ENCODE results near the gene SVOP.

The SVOP gene

GRCh38 chr12:109047081-109047805 lies 26.4 kb upstream of the SVOP start:
- TF ChIP-seq CTCF (IDR thresholded peaks at IDR 0.05; ENCODE audit: poor library complexity, severe bottlenecking), result no peak
- Histone ChIP-seq H3K27ac (ENCODE audit: poor library complexity, severe bottlenecking) (no peak overlapping the region), H3K4me3 (ENCODE audit: severe bottlenecking) (no peak overlapping the region), H3K4me1 (ENCODE audit: insufficient read depth, poor library complexity, severe bottlenecking) (no peaks in the 10 kb centered on the region), H3K36me3 (ENCODE audit: low read depth) (no peaks in the 10 kb centered on the region), H3K27me3 (ENCODE audit: insufficient read depth, poor library complexity, severe bottlenecking) (peaks cover 8% of the 10 kb centered on the region), H3K9me3 (ENCODE audit: severe bottlenecking) (no peaks in the 10 kb centered on the region)
- DNase-seq (ENCODE audit: low spot score) (no peak), ATAC-seq (ENCODE audit: low read depth) (no peak)

DNA sequence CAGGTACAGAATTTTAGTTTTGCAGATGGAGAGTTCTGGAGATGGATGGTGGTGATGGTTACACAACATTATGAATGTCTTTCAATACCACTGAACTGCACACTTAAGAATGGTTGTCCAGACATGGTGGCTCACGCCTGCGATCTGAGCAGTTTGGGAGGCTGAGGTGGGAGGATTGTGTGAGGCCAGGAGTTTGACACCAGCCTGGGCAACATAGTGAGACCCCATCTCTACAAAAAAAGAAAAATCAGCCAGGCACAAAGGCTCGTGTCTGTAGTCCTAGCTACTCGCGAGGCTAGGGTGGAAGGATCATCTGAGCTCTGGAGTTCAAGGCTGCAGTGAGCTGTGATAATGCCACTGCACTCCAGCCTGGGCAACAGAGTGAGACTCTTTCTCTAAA lies 23.4 kb upstream of the SVOP start:
- ATAC-seq (ENCODE audit: low read depth), result no peak
- H3K4me1 ChIP-seq (ENCODE audit: insufficient read depth, poor library complexity, severe bottlenecking), result no peaks in the 10 kb centered on the region
- no peaks in the 10 kb centered on the region for H3K9me3 ChIP-seq (ENCODE audit: severe bottlenecking)
- DNase-seq (ENCODE audit: low spot score), result no peak
- no peaks in the 10 kb centered on the region for H3K36me3 ChIP-seq (ENCODE audit: low read depth)
- no peak for TF ChIP-seq CTCF (IDR thresholded peaks at IDR 0.05; ENCODE audit: poor library complexity, severe bottlenecking)
- peaks cover 8% of the 10 kb centered on the region for H3K27me3 ChIP-seq (ENCODE audit: insufficient read depth, poor library complexity, severe bottlenecking)
- H3K27ac ChIP-seq (ENCODE audit: poor library complexity, severe bottlenecking), result no peak overlapping the region
- no peak overlapping the region for H3K4me3 ChIP-seq (ENCODE audit: severe bottlenecking)

DNA sequence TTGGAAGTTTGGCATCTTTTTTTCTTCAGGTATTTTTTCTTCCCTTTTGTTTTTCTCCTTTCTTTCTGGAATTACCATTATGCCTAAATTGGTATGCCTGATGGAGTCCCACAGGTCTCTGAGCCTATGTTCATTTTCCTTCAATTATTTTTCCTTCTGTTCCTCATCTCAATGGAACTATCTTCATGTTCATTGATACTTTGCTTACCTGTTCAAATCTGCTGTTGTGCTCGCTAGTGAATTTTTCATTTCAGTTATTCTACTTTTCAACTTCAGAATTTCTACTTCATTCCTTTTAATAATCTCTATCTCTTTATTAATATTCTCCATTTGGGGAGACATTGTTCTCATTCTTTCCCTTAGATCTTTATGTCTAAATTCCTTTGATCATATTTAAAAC lies 16.1 kb upstream of the SVOP start:
- no peak for ATAC-seq (ENCODE audit: low read depth)
- H3K27me3 ChIP-seq (ENCODE audit: insufficient read depth, poor library complexity, severe bottlenecking), result no peaks in the 10 kb centered on the region
- no peak for DNase-seq (ENCODE audit: low spot score)
- no peak overlapping the region for H3K4me3 ChIP-seq (ENCODE audit: severe bottlenecking)
- no peaks in the 10 kb centered on the region for H3K9me3 ChIP-seq (ENCODE audit: severe bottlenecking)
- TF ChIP-seq CTCF (IDR thresholded peaks at IDR 0.05; ENCODE audit: poor library complexity, severe bottlenecking), result no peak
- no peaks in the 10 kb centered on the region for H3K4me1 ChIP-seq (ENCODE audit: insufficient read depth, poor library complexity, severe bottlenecking)
- no peaks in the 10 kb centered on the region for H3K36me3 ChIP-seq (ENCODE audit: low read depth)
- H3K27ac ChIP-seq (ENCODE audit: poor library complexity, severe bottlenecking), result no peak overlapping the region

DNA sequence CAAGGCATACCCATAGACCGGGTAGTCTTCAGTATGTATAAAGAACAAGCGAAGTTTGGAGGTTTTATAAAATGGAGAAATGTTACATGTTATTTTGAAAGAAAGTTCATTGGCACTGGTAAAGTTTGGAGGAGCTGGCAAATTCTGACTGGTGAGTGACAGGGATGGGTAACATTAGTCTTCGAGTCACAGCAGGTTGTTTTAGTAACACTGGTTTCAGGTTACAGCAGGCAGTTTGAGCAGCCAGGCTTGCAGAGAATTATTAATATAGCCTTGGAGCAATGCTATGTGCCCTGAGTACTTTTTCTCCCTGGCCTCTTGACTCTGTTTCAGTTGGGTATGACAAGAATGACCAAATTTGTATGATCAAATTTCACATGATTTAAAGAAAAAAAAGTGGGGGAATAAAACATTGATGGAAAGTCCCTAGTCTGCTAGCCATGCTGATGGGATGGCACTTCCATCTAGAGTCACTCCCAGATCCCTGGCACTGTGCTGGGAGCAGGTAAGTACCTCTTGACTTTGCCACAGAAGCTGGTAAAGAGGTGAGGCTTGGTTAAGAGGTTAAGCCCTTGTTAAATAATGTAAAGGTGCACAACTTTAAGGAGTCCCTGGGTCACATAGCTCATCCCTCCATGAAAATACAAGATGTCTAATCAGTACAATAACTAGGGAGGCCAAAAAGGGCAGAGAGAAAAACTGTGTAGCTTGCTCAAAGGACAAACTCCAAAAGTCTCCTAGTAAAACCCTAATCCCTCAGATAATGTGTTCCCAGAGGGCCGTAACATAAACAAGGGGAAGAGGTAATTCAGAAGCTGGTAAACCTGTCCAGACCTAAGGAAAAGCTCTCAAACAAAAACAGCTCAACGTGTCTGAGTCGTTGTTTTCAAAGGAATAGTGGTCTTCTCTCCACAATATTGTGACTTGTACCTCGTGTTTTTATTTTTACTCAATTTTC lies 12.7 kb upstream of the SVOP start:
- Histone ChIP-seq H3K4me3 (ENCODE audit: severe bottlenecking) (no peak overlapping the region), H3K27me3 (ENCODE audit: insufficient read depth, poor library complexity, severe bottlenecking) (no peaks in the 10 kb centered on the region), H3K27ac (ENCODE audit: poor library complexity, severe bottlenecking) (no peak overlapping the region), H3K36me3 (ENCODE audit: low read depth) (no peaks in the 10 kb centered on the region), H3K9me3 (ENCODE audit: severe bottlenecking) (no peaks in the 10 kb centered on the region), H3K4me1 (ENCODE audit: insufficient read depth, poor library complexity, severe bottlenecking) (no peaks in the 10 kb centered on the region)
- ATAC-seq (ENCODE audit: low read depth), result no peak
- TF ChIP-seq CTCF (IDR thresholded peaks at IDR 0.05; ENCODE audit: poor library complexity, severe bottlenecking), result no peak
- no peak for DNase-seq (ENCODE audit: low spot score)

All from RWPE2 (cell line).